Measurements from ENCODE around the gene PTPN1.

- no peak for TF ChIP-seq CTCF (optimal IDR thresholded peaks at IDR 0.05 in 1 of 3, IDR thresholded peaks at IDR 0.05 in 1 of 3, conservative IDR thresholded peaks at IDR 0.05 in 1 of 3; ENCODE audit: extremely low read depth in 1 of 3, insufficient read depth in 2 of 3, low read length in 3 of 3)
- TF ChIP-seq EZH2 (IDR thresholded peaks at IDR 0.05; ENCODE audit: low read length) = no peak
Measured at GRCh38 chr20:50519036-50519762, 9.0 kb downstream of the PTPN1 start.

All from keratinocyte (primary cell).